Heart left ventricle (tissue), 16 donors: ENCODE measurements around the gene DIS3L2. TPM values are rescaled to one million over a fixed set of nuclear protein-coding genes. Genes with fewer than 3 reads are reported as not detected.

ENCODE experiments used
- ATAC-seq, 4 donors: fragments of 200-7000 bp; cut with Tn5 transposase; one replicate each; pipeline ENCODE4 v1.9.1; 2020 to 2022; ENCODE audit warnings: moderate library complexity in 4 of 4, mild to moderate bottlenecking in 3 of 4, moderate number of reproducible peaks in 1 of 4
- DNase-seq, 5 donors: peaks; one replicate each; pipeline ENCODE4 v3.0.0-alpha.2; 2020
- H3K27ac ChIP-seq, 12 donors: fragments of 200-600 bp; sonication (generic) in 4 of 12; one replicate each; pipeline versions ENCODE4 v1.5.0 to v1.8.0; 2016 to 2022; ENCODE audit warnings: mild to moderate bottlenecking in 2 of 12
- H3K27me3 ChIP-seq, 9 donors: fragments of 200-600 bp; sonication (generic) in 2 of 9; one replicate each; pipeline versions ENCODE4 v1.5.1 to v1.8.0; 2016 to 2022; ENCODE audit warnings: mild to moderate bottlenecking in 3 of 9
- H3K36me3 ChIP-seq, 9 donors: fragments of 200-600 bp; sonication (generic) in 2 of 9; one replicate each; pipeline versions ENCODE4 v1.5.0 to v1.8.0; 2018 to 2022; ENCODE audit warnings: mild to moderate bottlenecking in 2 of 9
- H3K4me1 ChIP-seq, 12 donors: fragments of 200-600 bp; sonication (generic) in 4 of 12; one replicate each; pipeline versions ENCODE4 v1.5.0 to v1.8.0; 2016 to 2022; ENCODE audit warnings: mild to moderate bottlenecking in 3 of 12
- H3K4me3 ChIP-seq, 12 donors: fragments of 200-600 bp; sonication (generic) in 4 of 12; one replicate each; pipeline versions ENCODE4 v1.5.0 to v1.8.0; 2017 to 2022; ENCODE audit warnings: mild to moderate bottlenecking in 9 of 12, moderate library complexity in 4 of 12
- H3K9me3 ChIP-seq, 12 donors: fragments of 200-600 bp; sonication (generic) in 4 of 12; one replicate each; pipeline versions ENCODE4 v1.5.0 to v1.8.0; 2016 to 2022; ENCODE audit warnings: mild to moderate bottlenecking in 1 of 12
- CTCF ChIP-seq, 12 donors: fragments of 200-600 bp; sonication (generic) in 4 of 12; IDR thresholded peaks; one replicate each; pipeline versions ENCODE4 v1.5.0 to v1.8.0; 2018 to 2022; ENCODE audit warnings: antibody characterized with exemption in 12 of 12, mild to moderate bottlenecking in 5 of 12
- POLR2A ChIP-seq, 2 donors: fragments of 450-650 bp; IDR thresholded peaks; one replicate each; pipeline ENCODE4 v1.6.1; 2017; ENCODE audit warnings: antibody characterized with exemption in 2 of 2, mild to moderate bottlenecking in 2 of 2, moderate library complexity in 2 of 2
- WGBS, 4 donors: extraction: QIAGEN DNeasy Blood & Tissue Kit in 2 of 4; methylation state at CpG; one replicate each; pipeline versions ENCODE4 v1.1.5 to v1.1.7; 2013 to 2018; 5-methylcytosine and 5-hydroxymethylcytosine counted together
- intact Hi-C, 10 donors: fragments of 100-400 bp; cut with DNase I; formaldehyde crosslinking; loops; one replicate each; pipeline versions ENCODE4 v1.11.1 to v1.14.2; 2022
- polyA plus RNA-seq, 2 donors: library from polyadenylated mRNA; stranded (reverse); fragments of 200-250 nt; gene quantifications; one replicate each; pipeline ENCODE4 v1.2.3, GENCODE V29; 2013
- total RNA-seq, 9 donors: library from RNA; depleted of rRNA in 2 of 9; stranded (reverse); fragments of >200 nt in 2 of 9; fragmentation: NEBNext Ultra II Directional in 3 of 9; extraction: Animal tissue kit (Norgen Biotek cat#: 25700) in 3 of 9; gene quantifications; one replicate each; pipeline versions ENCODE4 v1.1.0 to v1.2.4, GENCODE V29; 2016 to 2023
- donor health status: ischemic (EF 13 %, LVEDD 7.1; RV severe dilation, severe dysfunction).
- donor health status: healthy with polysubstance abuse.
- donor health status: DM: no; HTN: yes; CAD: no.
- donor health status: DM: no; HTN: no; CAD: no.
- donor health status: ischemic (EF 25% LVEDD 6.9; RV normal size, moderate dysfunction).
- donor health status: ischemic (EF 25% LVEDD 5.7; RV mildly dilated, moderate dysfunction).
- donor health status: healthy.
- donor health status: DM: yes; HTN: yes; CAD: no.
- donor health status: ischemic (EF 35%, LVEDD 5.7; RV mildly dilated, moderate dysfunction).
- donor health status: nonischemic (EF 11% LVEDD 7.7; RV severe dilation, severe dysfunction).
- donor health status: DM: yes; HTN: yes; CAD: no.
- donor health status: PGD.
- donor health status: ischemic (EF 29% LVEDD 5.4; RV normal size, mild dysfunction).
- donor health status: nonischemic (EF 23%, LVEDD 6.1; RV moderate dilation, normal function).

The DIS3L2 gene
- total and polyA plus RNA-seq, 11 donors: 12.4 to 27.3 (median 21.8) TPM

GRCh38 chr2:232280341-232280740 lies 318.8 kb downstream of the DIS3L2 start:
- H3K27me3 ChIP-seq: no peaks in the 10 kb centered on the region
- peaks cover 0 to 14% (median 0%) of the 10 kb centered on the region in 12 donors for H3K9me3 ChIP-seq
- intact Hi-C loops: no loop called here
- peaks cover 0 to 3% (median 0%) of the 10 kb centered on the region in 9 donors for H3K36me3 ChIP-seq
- no peak overlapping the region for H3K4me3 ChIP-seq
- DNase-seq (no peak), ATAC-seq (no peak)
- 91 to 100% (median 96%) methylated on average over 1 of the region's 1 CpG for WGBS, 4 donors
- H3K4me1 ChIP-seq: peaks cover 0 to 10% (median 0%) of the 10 kb centered on the region in 12 donors
- no peak for TF ChIP-seq POLR2A (IDR thresholded peaks at IDR 0.05)
- H3K27ac ChIP-seq: no peak overlapping the region

- no peak overlapping the region for H3K4me3 ChIP-seq
- DNase-seq (no peak), ATAC-seq (no peak)
- 76 to 95% (median 92%) methylated on average over 6 of the region's 6 CpGs for WGBS, 4 donors
- no peak overlapping the region for H3K27ac ChIP-seq
- no peak for TF ChIP-seq CTCF (IDR thresholded peaks at IDR 0.05)
- no peak for TF ChIP-seq POLR2A (IDR thresholded peaks at IDR 0.05)
- peaks cover 0 to 4% (median 0%) of the 10 kb centered on the region in 12 donors for H3K4me1 ChIP-seq
- intact Hi-C loops: no loop called here
- peaks cover 0 to 6% (median 0%) of the 10 kb centered on the region in 9 donors for H3K36me3 ChIP-seq
- H3K27me3 ChIP-seq: no peaks in the 10 kb centered on the region
- peaks cover 0 to 14% (median 0%) of the 10 kb centered on the region in 12 donors for H3K9me3 ChIP-seq
Observed at GRCh38 chr2:232281858-232282507, 320.5 kb downstream of the DIS3L2 start.

- ATAC-seq (no peak), DNase-seq (no peak)
- 92 to 96% (median 94%) methylated on average over 9 of the region's 9 CpGs for WGBS, 4 donors
- Histone ChIP-seq H3K4me3 (no peak overlapping the region), H3K27ac (no peak overlapping the region), H3K9me3 (peaks cover 0 to 14% (median 0%) of the 10 kb centered on the region in 12 donors), H3K27me3 (no peaks in the 10 kb centered on the region), H3K36me3 (peaks cover 0 to 6% (median 0%) of the 10 kb centered on the region in 9 donors), H3K4me1 (no peaks in the 10 kb centered on the region)
- TF ChIP-seq POLR2A (IDR thresholded peaks at IDR 0.05): no peak
- no peak for TF ChIP-seq CTCF (IDR thresholded peaks at IDR 0.05)
- intact Hi-C loops: no loop called here
Observed at GRCh38 chr2:232282508-232283055, 321.1 kb downstream of the DIS3L2 start.

GRCh38 chr2:232286001-232286868 lies 324.7 kb downstream of the DIS3L2 start:
- Histone ChIP-seq H3K9me3 (no peaks in the 10 kb centered on the region), H3K27me3 (no peaks in the 10 kb centered on the region), H3K27ac (no peak overlapping the region), H3K36me3 (peaks cover 0 to 12% (median 0%) of the 10 kb centered on the region in 9 donors), H3K4me1 (peaks cover 0 to 4% (median 0%) of the 10 kb centered on the region in 12 donors), H3K4me3 (no peak overlapping the region)
- intact Hi-C loops: no loop called here
- 87 to 98% (median 89%) methylated on average over 5 of the region's 5 CpGs for WGBS, 4 donors
- ATAC-seq: no peak
- no peak for TF ChIP-seq CTCF (IDR thresholded peaks at IDR 0.05)
- no peak for TF ChIP-seq POLR2A (IDR thresholded peaks at IDR 0.05)
- DNase-seq: no peak
